CD4-positive, alpha-beta T cell (primary cell): ENCODE data around the gene ARHGAP42. TPM values are rescaled to one million over a fixed set of nuclear protein-coding genes. Genes with fewer than 3 reads are reported as not detected.

Experiments used
- ATAC-seq: fragments of 200-7000 bp; cut with Tn5 transposase; one replicate; pipeline ENCODE4 v1.10.0; 2022; ENCODE audit warnings: mild to moderate bottlenecking; ENCODE audit not compliant: poor library complexity
- CTCF ChIA-PET: fragments of 350-600 bp; sonication (Branson Sonifier 250); formaldehyde crosslinking; loops from one replicate; lab custom pipeline; 2021; ENCODE audit warnings: antibody characterized with exemption, inconsistent platforms; lab: Charles Lee
- POLR2A ChIA-PET: fragments of 350-600 bp; sonication (Branson Sonifier 250); formaldehyde crosslinking; loops from one replicate; lab custom pipeline; 2021; ENCODE audit warnings: antibody characterized with exemption, inconsistent platforms; lab: Charles Lee
- DNase-seq, 14 experiments: peaks; one replicate each; pipeline ENCODE4 v3.0.0-alpha.2; 2013 to 2020; ENCODE audit warnings: mixed read lengths in 2 of 14
- H3K27ac ChIP-seq, 2 donors: one replicate each; pipeline versions ENCODE4 v1.5.1 to v1.7.0; 2013; ENCODE audit warnings: low read length in 2 of 2, low read depth in 1 of 2, mild to moderate bottlenecking in 1 of 2
- H3K27me3 ChIP-seq, 2 experiments: 1 replicate in 1 of 2; 2 replicates in 1 of 2; pipeline versions ENCODE4 v1.6.1 to v1.7.0; 2013; ENCODE audit warnings: low read length in 2 of 2, control low read depth in 1 of 2, mild to moderate bottlenecking in 1 of 2, moderate library complexity in 1 of 2; ENCODE audit not compliant: insufficient read depth in 2 of 2, control insufficient read depth in 1 of 2
- H3K36me3 ChIP-seq: one replicate; pipeline ENCODE4 v1.6.1; 2013; ENCODE audit warnings: low read length, control low read depth; ENCODE audit not compliant: insufficient read depth
- H3K4me1 ChIP-seq: one replicate; pipeline ENCODE4 v1.6.1; 2013; ENCODE audit warnings: low read length, control low read depth; ENCODE audit not compliant: insufficient read depth
- H3K4me3 ChIP-seq: one replicate; pipeline ENCODE4 v1.5.1; 2013; ENCODE audit warnings: mild to moderate bottlenecking, low read length, moderate library complexity
- H3K9me3 ChIP-seq, 2 experiments: 1 replicate in 1 of 2; 2 replicates in 1 of 2; pipeline versions ENCODE4 v1.6.1 to v1.7.0; 2013; ENCODE audit warnings: low read length in 2 of 2, mild to moderate bottlenecking in 2 of 2, control low read depth in 1 of 2, moderate library complexity in 1 of 2; ENCODE audit not compliant: control insufficient read depth in 1 of 2, insufficient read depth in 1 of 2
- H3K27ac Mint-ChIP-seq: one replicate; pipeline ENCODE4 v1.8.0; 2020; ENCODE audit warnings: mixed read lengths
- H3K27me3 Mint-ChIP-seq: one replicate; pipeline ENCODE4 v1.8.0; 2021; ENCODE audit warnings: mixed read lengths
- H3K36me3 Mint-ChIP-seq: one replicate; pipeline ENCODE4 v1.8.0; 2021; ENCODE audit warnings: low read depth, mixed read lengths
- H3K4me1 Mint-ChIP-seq: one replicate; pipeline ENCODE4 v1.8.0; 2021; ENCODE audit warnings: low read depth, mixed read lengths
- H3K4me3 Mint-ChIP-seq: one replicate; pipeline ENCODE4 v1.8.0; 2020; ENCODE audit warnings: mild to moderate bottlenecking, mixed read lengths
- H3K9me3 Mint-ChIP-seq: one replicate; pipeline ENCODE4 v1.8.0; 2020; ENCODE audit warnings: mixed read lengths
- CTCF ChIP-seq: fragments of 200-600 bp; IDR thresholded peaks from one replicate; pipeline ENCODE4 v1.8.0; 2022; ENCODE audit warnings: antibody characterized with exemption, mild to moderate bottlenecking
- intact Hi-C, 2 experiments: fragments of 100-400 bp; cut with DNase I in 1 of 2; cut with micrococcal nuclease in 1 of 2; formaldehyde crosslinking; loops; one replicate each; pipeline versions ENCODE4 v1.15.1 to v1.9.0; 2023 to 2025; cut with DNase I, micrococcal nuclease
- total RNA-seq, 174 experiments: library from RNA in 2 of 174; stranded (reverse) in 2 of 174; gene quantifications; one replicate each; pipeline ENCODE4 v1.2.3 and lab custom pipeline; 2021 to 2026

Gene ARHGAP42
- total RNA-seq, 2 experiments from 2014 or later = not detected

GRCh38 chr11:100851584-100852152 is 164.6 kb downstream of the ARHGAP42 start:
- H3K27me3 Mint-ChIP-seq = no peaks in the 10 kb centered on the region

GRCh38 chr11:100855466-100856067 is 168.5 kb downstream of the ARHGAP42 start:
- ChIA-PET CTCF (no interaction called here), POLR2A (no interaction called here)
- TF ChIP-seq CTCF = no peak
- DNase-seq = no peak
- Histone ChIP-seq H3K36me3 (no peaks in the 10 kb centered on the region), H3K4me3 (no peak overlapping the region), H3K4me1 (no peaks in the 10 kb centered on the region), H3K27ac (no peak overlapping the region), H3K27me3 (no peaks in the 10 kb centered on the region), H3K9me3 (no peaks in the 10 kb centered on the region)
- H3K36me3 Mint-ChIP-seq = no peaks in the 10 kb centered on the region
- intact Hi-C loops = no loop called here
- no peak overlapping the region for H3K4me3 Mint-ChIP-seq
- no peak for ATAC-seq
- no peaks in the 10 kb centered on the region for H3K27me3 Mint-ChIP-seq
- no peak overlapping the region for H3K27ac Mint-ChIP-seq
- H3K9me3 Mint-ChIP-seq = peaks cover 3% of the 10 kb centered on the region
- no peaks in the 10 kb centered on the region for H3K4me1 Mint-ChIP-seq

More at GRCh38 chr11:100851584-100852152, 164.6 kb downstream of the ARHGAP42 start:
- no peaks in the 10 kb centered on the region for H3K27me3 ChIP-seq
- no peak for TF ChIP-seq CTCF
- Mint-ChIP-seq H3K9me3 (peaks cover 3% of the 10 kb centered on the region), H3K36me3 (no peaks in the 10 kb centered on the region), H3K27ac (no peak overlapping the region), H3K4me3 (no peak overlapping the region), H3K4me1 (no peaks in the 10 kb centered on the region)
- ChIA-PET POLR2A (no interaction called here), CTCF (no interaction called here)
- no peak for ATAC-seq
- H3K4me1 ChIP-seq = no peaks in the 10 kb centered on the region
- DNase-seq = no peak
- no peaks in the 10 kb centered on the region for H3K36me3 ChIP-seq
- intact Hi-C loops = no loop called here
- H3K27ac ChIP-seq = no peak overlapping the region
- no peaks in the 10 kb centered on the region for H3K9me3 ChIP-seq
- no peak overlapping the region for H3K4me3 ChIP-seq

- Histone ChIP-seq H3K27me3 (no peaks in the 10 kb centered on the region), H3K9me3 (no peaks in the 10 kb centered on the region), H3K27ac (no peak overlapping the region), H3K4me3 (no peak overlapping the region), H3K4me1 (no peaks in the 10 kb centered on the region), H3K36me3 (no peaks in the 10 kb centered on the region)
- Mint-ChIP-seq H3K9me3 (peaks cover 3% of the 10 kb centered on the region), H3K27ac (no peak overlapping the region), H3K27me3 (no peaks in the 10 kb centered on the region), H3K4me1 (no peaks in the 10 kb centered on the region), H3K36me3 (no peaks in the 10 kb centered on the region), H3K4me3 (no peak overlapping the region)
- ATAC-seq = no peak
- ChIA-PET CTCF (no interaction called here), POLR2A (no interaction called here)
- TF ChIP-seq CTCF = no peak
- no peak for DNase-seq
- intact Hi-C loops = no loop called here
Observed at GRCh38 chr11:100857236-100858005, 170.3 kb downstream of the ARHGAP42 start.
